Brain pericyte (primary cell): Measurements from ENCODE around the gene ABLIM1.

ENCODE experiments used
- DNase-seq: peaks from one replicate; pipeline ENCODE4 v3.0.0-alpha.2; 2012; ENCODE audit warnings: low read depth, low spot score

The ABLIM1 gene

GRCh38 chr10:114584419-114584818, 73.7 kb downstream of the ABLIM1 start:
- DNase-seq = no peak

DNA sequence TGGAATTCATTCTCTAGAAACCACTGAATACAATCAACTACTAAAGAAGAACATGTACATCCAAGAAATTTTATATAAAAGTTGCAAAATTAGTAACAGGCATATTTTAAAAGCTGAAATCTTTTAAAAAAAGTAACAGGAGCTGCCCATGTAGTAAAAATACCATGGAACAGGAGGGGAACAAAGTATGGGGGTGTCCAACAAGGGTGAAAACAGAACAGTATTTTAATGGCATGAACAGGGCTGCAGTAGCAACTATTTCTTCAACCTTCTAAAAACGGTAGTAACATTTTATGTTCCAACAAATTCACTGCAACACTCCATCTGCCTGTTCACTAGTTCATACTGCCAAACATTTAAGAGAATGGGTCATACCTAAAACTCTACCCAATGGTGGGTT, 77.0 kb downstream of the ABLIM1 start:
- no peak for DNase-seq

DNA sequence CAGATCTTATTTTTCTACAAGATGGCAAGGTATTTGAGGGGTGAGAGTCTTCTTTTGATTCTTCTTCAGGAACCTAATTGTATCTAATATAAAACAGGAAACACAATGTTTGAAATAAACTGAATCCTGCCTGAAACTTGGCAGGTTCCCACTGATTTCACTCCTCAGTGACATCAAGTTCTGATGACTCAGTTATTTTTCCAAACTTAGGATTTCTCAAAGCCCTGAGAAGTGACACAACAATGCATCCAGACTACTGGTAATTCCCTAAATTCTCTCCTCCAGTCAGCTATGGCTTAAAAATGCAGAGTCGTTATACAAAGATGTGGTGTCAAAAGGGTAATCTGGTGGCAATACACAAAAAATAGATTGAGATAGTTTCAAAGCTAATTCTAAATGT, 80.9 kb downstream of the ABLIM1 start:
- DNase-seq = peak; percentile 6

GRCh38 chr10:114576716-114577115, 81.4 kb downstream of the ABLIM1 start:
- DNase-seq = no peak

DNA sequence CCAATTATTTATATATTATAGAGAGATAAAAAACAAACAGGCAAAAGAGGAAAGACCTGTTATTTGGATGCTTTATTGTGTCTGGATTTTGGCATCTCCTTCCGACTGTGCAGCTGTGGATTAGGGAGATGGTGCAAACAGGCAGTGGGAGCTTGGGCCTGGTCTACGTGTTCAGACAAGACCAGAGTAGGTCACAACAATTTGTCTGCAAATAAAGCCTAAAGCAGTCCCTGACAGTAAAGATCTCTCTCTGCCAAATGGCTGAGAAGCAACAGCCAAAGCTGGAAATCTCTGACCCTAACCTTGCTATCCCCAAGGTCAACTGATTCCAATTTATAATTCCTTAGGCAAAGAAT, 82.0 kb downstream of the ABLIM1 start:
- no peak for DNase-seq

GRCh38 chr10:114575417-114576131, 82.5 kb downstream of the ABLIM1 start:
- no peak for DNase-seq

- no peak for DNase-seq
Measured at GRCh38 chr10:114573330-114574045, 84.6 kb downstream of the ABLIM1 start.

GRCh38 chr10:114571316-114571999, 86.6 kb downstream of the ABLIM1 start:
- no peak for DNase-seq

GRCh38 chr10:114566064-114566463, 92.0 kb downstream of the ABLIM1 start:
- DNase-seq = no peak

GRCh38 chr10:114565066-114565465, 93.0 kb downstream of the ABLIM1 start:
- DNase-seq = no peak

GRCh38 chr10:114561008-114561523, 97.0 kb downstream of the ABLIM1 start:
- DNase-seq = no peak

- no peak for DNase-seq
Measured at GRCh38 chr10:114560144-114560543, 97.9 kb downstream of the ABLIM1 start.

GRCh38 chr10:114559636-114560035, 98.4 kb downstream of the ABLIM1 start:
- no peak for DNase-seq

DNA sequence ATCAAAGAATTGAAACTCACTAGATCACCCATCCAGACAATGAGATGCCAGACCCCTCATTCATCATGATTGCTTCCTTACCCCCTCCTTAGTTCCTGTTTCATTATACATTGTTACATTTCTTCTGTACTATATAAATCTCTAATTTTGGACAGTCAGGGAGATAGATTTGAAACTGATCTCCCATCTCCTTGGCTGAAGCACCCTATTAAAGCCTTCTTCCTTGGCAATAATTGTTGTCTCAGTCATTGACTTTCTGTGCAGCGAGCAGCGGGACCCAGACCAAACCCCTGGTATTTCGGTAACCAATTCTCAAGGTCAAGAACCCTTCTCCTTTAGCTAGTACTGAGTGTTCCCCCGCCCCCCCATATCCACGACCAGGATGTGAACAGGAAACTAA, 100.2 kb downstream of the ABLIM1 start:
- no peak for DNase-seq

DNA sequence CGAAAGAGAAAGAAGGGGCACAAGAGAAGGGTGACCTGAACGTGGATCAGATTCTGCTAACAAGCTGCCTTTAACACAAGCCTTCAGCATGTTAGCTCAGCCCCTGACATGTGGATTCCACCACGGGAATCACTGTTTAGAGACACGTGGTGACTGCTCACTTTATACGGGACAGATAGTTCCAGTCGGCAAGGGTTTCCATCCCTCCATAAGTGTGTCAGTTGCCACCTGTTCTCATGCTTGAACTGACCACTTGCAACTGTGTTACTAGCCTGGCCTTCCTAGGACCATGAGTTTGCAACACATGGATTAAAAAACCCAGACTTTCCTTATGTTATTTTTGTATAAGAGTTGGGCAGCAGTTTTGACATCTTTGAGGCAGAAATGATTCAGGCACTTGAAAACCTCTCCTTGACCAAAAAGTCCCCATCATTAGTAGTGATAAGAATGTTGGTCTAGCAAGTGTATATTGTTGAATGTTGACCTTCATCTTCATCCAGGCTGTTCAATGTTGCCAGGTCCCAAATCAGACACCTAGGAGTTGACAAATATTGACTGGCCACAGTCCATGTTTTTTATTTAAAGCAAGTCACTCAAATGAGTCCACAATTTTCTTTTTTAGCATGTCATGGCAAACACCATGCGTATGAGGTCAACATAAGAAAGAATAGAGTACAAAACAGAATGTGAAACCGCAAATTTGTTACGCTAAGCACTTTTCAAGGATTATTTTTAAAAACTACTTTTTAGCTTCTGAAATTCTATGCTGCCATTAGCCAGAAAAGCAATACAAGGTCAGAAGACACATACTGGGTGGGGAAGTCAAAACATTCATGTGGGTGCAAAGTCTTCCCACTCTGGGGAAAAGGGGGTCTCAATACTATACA, 101.6 kb downstream of the ABLIM1 start:
- DNase-seq = no peak

DNA sequence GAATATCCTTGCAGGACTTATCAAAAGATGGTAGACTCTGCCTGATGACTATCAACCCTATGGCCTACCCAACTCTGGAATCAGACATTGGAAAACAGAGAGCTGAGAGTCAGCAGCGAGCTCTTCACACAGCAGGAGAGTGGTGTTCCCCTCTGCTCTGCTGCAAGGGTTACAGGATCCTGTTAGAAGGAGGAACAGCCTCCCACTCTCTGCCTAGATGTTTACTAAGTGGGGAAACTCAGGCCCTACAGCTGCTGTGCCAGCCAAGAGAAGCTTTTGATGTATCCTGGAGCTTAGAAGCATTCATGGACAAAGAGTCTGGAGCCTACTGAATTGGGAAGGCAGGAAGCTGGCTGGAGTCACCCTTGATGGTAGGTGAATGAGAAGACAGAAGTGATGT, 104.6 kb downstream of the ABLIM1 start:
- DNase-seq = no peak

GRCh38 chr10:114552050-114552449, 106.0 kb downstream of the ABLIM1 start:
- no peak for DNase-seq

DNA sequence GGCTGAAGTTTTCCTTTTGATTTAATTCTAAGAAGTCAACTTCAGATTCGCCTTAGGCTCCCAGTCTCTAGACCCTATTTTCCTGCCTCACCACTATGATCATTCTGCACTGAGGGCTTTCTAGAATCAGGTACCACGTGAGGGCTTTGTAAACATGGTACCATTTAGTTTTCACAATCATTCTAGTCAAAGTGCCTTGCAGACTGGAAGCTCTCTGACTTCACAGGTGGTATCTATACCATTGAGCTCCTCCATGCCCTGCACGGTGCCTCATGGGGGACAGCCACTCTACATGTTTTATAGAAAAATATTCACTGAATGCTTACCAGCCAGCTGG, 106.5 kb downstream of the ABLIM1 start:
- no peak for DNase-seq

GRCh38 chr10:114550756-114551635, 107.1 kb downstream of the ABLIM1 start:
- DNase-seq = no peak

DNA sequence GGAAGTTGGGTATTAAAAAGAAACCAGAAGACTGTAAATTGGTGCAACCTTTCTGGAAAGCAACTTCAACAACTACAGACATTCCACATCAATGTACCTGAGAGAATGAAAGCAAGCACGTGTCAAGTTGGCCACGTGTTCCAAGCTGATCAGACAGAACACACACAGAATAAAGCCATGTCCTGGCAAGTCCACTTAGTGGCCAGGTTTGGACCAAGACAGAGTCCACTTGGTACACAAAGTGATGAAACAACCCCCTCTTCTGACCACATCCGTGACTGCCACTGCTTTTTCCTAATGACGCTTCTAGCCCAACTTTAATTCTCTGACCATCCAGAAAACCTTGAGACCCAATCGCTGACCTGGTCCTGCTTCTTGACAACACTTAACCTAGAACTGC, 109.4 kb downstream of the ABLIM1 start:
- DNase-seq = no peak

DNA sequence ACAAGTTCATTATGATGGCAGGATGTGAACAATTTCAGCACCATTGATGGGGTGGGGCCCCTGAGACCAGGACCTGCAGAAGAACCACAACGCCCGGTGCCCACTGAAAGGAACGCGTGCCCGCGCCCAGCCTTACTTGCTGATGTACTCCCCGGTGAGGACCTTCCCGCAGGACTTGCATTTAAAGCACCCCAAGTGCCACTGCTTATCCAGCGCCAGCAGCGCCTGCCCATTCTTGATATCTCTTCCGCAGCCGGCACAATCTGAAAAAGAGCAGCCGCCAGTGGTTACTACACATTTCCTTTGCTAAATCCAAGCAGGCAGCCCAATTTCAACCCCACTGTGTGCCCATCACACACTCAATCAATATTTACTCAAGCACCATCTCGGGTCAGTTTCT, 110.6 kb downstream of the ABLIM1 start:
- DNase-seq = no peak
